Measurements from ENCODE around the gene FADS1. TPM values are rescaled to one million over a fixed set of nuclear protein-coding genes. Genes with fewer than 3 reads are reported as not detected.
A peak's percentile ranks its signal among the peaks of the same experiment; 100 is the strongest.

The FADS1 gene
- total RNA-seq, 2 experiments from 2014 or later = not detected

DNA sequence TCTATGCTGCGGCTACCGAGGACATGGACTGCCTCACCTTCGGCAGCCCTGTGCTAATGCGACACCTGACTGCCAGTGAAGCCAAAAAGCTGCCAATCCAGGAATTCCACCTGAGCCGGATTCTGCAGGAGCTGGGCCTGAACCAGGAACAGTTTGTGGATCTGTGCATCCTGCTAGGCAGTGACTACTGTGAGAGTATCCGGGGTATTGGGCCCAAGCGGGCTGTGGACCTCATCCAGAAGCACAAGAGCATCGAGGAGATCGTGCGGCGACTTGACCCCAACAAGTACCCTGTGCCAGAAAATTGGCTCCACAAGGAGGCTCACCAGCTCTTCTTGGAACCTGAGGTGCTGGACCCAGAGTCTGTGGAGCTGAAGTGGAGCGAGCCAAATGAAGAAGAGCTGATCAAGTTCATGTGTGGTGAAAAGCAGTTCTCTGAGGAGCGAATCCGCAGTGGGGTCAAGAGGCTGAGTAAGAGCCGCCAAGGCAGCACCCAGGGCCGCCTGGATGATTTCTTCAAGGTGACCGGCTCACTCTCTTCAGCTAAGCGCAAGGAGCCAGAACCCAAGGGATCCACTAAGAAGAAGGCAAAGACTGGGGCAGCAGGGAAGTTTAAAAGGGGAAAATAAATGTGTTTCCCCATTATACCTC is 20.8 kb downstream of the FADS1 start:
- no peak for TF ChIP-seq EZH2phosphoT487 (IDR thresholded peaks at IDR 0.05; ENCODE audit: borderline replicate concordance, low read depth, low read length)
- TF ChIP-seq, protein P1, sequence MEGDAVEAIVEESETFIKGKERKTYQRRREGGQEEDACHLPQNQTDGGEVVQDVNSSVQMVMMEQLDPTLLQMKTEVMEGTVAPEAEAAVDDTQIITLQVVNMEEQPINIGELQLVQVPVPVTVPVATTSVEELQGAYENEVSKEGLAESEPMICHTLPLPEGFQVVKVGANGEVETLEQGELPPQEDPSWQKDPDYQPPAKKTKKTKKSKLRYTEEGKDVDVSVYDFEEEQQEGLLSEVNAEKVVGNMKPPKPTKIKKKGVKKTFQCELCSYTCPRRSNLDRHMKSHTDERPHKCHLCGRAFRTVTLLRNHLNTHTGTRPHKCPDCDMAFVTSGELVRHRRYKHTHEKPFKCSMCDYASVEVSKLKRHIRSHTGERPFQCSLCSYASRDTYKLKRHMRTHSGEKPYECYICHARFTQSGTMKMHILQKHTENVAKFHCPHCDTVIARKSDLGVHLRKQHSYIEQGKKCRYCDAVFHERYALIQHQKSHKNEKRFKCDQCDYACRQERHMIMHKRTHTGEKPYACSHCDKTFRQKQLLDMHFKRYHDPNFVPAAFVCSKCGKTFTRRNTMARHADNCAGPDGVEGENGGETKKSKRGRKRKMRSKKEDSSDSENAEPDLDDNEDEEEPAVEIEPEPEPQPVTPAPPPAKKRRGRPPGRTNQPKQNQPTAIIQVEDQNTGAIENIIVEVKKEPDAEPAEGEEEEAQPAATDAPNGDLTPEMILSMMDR (conservative IDR thresholded peaks at IDR 0.05; ENCODE audit: low read length) = no peak
- Histone ChIP-seq H3K4me1 (ENCODE audit: insufficient read depth, low read length, poor library complexity, severe bottlenecking) (peaks cover 27% of the 10 kb centered on the region), H4K20me1 (ENCODE audit: insufficient read depth, low read length) (peaks cover 18% of the 10 kb centered on the region; the same call in 1 of the 2 replicates), H2AFZ (ENCODE audit: low read length) (no peak overlapping the region), H3K4me3 (ENCODE audit: low read depth, low read length, poor library complexity, severe bottlenecking) (no peak overlapping the region), H3K27ac (ENCODE audit: low read depth, low read length, poor library complexity, severe bottlenecking) (no peak overlapping the region), H3K36me3 (ENCODE audit: insufficient read depth, low read length) (peaks cover 69% of the 10 kb centered on the region), H3K79me2 (ENCODE audit: insufficient read depth, low read depth, low read length) (peaks cover 82% of the 10 kb centered on the region), H3K4me2 (ENCODE audit: low read length) (no peak overlapping the region), H3K9me3 (ENCODE audit: low read length) (no peaks in the 10 kb centered on the region), H3K9me2 (ENCODE audit: insufficient read depth, low read length) (no peaks in the 10 kb centered on the region)
- BruUV-seq (replicated peaks) = no TSS peak
- DNase-seq (ENCODE audit: low spot score) = no peak
- intact Hi-C loops (cut with micrococcal nuclease; ENCODE audit: unreplicated experiment) = loop anchor here (2.0 kb wide), 1 partner anchor 75 kb away; no protein-coding TSS in a partner anchor
- POLR2A ChIA-PET = interaction anchor here (1.3 to 2.3 kb wide), 3 partner anchors 24 to 83 kb away, joined by 3 to 8 read pairs (median 3); no protein-coding TSS in a partner anchor
- CTCF ChIA-PET (ENCODE audit: unreplicated experiment) = no interaction called here

DNA sequence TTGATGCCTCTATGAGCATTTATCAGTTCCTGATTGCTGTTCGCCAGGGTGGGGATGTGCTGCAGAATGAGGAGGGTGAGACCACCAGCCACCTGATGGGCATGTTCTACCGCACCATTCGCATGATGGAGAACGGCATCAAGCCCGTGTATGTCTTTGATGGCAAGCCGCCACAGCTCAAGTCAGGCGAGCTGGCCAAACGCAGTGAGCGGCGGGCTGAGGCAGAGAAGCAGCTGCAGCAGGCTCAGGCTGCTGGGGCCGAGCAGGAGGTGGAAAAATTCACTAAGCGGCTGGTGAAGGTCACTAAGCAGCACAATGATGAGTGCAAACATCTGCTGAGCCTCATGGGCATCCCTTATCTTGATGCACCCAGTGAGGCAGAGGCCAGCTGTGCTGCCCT is 21.3 kb downstream of the FADS1 start:
- TF ChIP-seq EZH2phosphoT487 (IDR thresholded peaks at IDR 0.05; ENCODE audit: borderline replicate concordance, low read depth, low read length) = no peak
- TF ChIP-seq, protein P1 (conservative IDR thresholded peaks at IDR 0.05; ENCODE audit: low read length) = no peak
- DNase-seq (ENCODE audit: low spot score) = no peak
- H3K9me3 ChIP-seq (ENCODE audit: low read length) = no peaks in the 10 kb centered on the region
- H3K4me3 ChIP-seq (ENCODE audit: low read depth, low read length, poor library complexity, severe bottlenecking) = no peak overlapping the region
- CTCF ChIA-PET (ENCODE audit: unreplicated experiment) = no interaction called here
- H3K4me1 ChIP-seq (ENCODE audit: insufficient read depth, low read length, poor library complexity, severe bottlenecking) = peaks cover 27% of the 10 kb centered on the region
- peak overlapping the region; percentile 84; the same call in 1 of the 2 replicates for H3K4me2 ChIP-seq (ENCODE audit: low read length)
- POLR2A ChIA-PET = interaction anchor here (1.5 kb wide), 1 partner anchor 38 kb away, joined by 3 read pairs; no protein-coding TSS in a partner anchor
- peaks cover 18% of the 10 kb centered on the region; the same call in 1 of the 2 replicates for H4K20me1 ChIP-seq (ENCODE audit: insufficient read depth, low read length)
- intact Hi-C loops (cut with micrococcal nuclease; ENCODE audit: unreplicated experiment) = no loop called here
- no TSS peak for BruUV-seq (replicated peaks)
- no peak overlapping the region for H2AFZ ChIP-seq (ENCODE audit: low read length)
- H3K9me2 ChIP-seq (ENCODE audit: insufficient read depth, low read length) = no peaks in the 10 kb centered on the region
- H3K27ac ChIP-seq (ENCODE audit: low read depth, low read length, poor library complexity, severe bottlenecking) = no peak overlapping the region
- H3K36me3 ChIP-seq (ENCODE audit: insufficient read depth, low read length) = peaks cover 68% of the 10 kb centered on the region
- peaks cover 86% of the 10 kb centered on the region for H3K79me2 ChIP-seq (ENCODE audit: insufficient read depth, low read depth, low read length)

DNA sequence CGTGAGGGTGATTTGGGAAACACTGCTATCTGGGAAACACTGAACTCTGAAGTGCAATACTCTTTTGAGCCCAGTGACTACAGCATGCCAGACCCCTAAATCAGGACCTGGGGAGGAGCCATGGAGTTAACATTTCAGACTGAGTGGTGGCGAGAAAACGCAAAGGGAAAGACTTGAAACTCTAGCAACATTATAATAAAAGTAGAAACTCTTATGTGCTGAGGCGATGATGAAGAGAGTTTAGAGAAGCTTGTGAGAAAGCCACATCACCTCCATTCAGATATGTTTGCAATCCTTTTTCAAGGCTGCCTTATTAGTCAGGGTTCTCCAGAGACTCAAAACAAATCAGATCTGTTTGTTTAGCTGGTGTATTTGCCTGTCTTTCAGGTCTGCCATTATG is 22.2 kb downstream of the FADS1 start:
- H3K79me2 ChIP-seq (ENCODE audit: insufficient read depth, low read depth, low read length) = peaks cover 83% of the 10 kb centered on the region

More for the DNA sequence above, 22.2 kb downstream of the FADS1 start:
- Histone ChIP-seq H3K4me2 (ENCODE audit: low read length) (peak overlapping the region; percentile 84), H3K9me3 (ENCODE audit: low read length) (no peaks in the 10 kb centered on the region), H3K4me1 (ENCODE audit: insufficient read depth, low read length, poor library complexity, severe bottlenecking) (peaks cover 27% of the 10 kb centered on the region), H2AFZ (ENCODE audit: low read length) (no peak overlapping the region), H4K20me1 (ENCODE audit: insufficient read depth, low read length) (peaks cover 16% of the 10 kb centered on the region; the same call in 1 of the 2 replicates), H3K36me3 (ENCODE audit: insufficient read depth, low read length) (peaks cover 68% of the 10 kb centered on the region), H3K9me2 (ENCODE audit: insufficient read depth, low read length) (no peaks in the 10 kb centered on the region), H3K4me3 (ENCODE audit: low read depth, low read length, poor library complexity, severe bottlenecking) (peak overlapping the region; percentile 45), H3K27ac (ENCODE audit: low read depth, low read length, poor library complexity, severe bottlenecking) (no peak overlapping the region)
- POLR2A ChIA-PET = interaction anchor here (0.6 to 1.5 kb wide), 2 partner anchors 39 to 50 kb away, joined by 3 read pairs; no protein-coding TSS in a partner anchor
- intact Hi-C loops (cut with micrococcal nuclease; ENCODE audit: unreplicated experiment) = no loop called here
- no peak for DNase-seq (ENCODE audit: low spot score)
- TF ChIP-seq EZH2phosphoT487 (IDR thresholded peaks at IDR 0.05; ENCODE audit: borderline replicate concordance, low read depth, low read length) = no peak
- TF ChIP-seq, protein P1 (conservative IDR thresholded peaks at IDR 0.05; ENCODE audit: low read length) = no peak
- no TSS peak for BruUV-seq (replicated peaks)
- CTCF ChIA-PET (ENCODE audit: unreplicated experiment) = no interaction called here

All from OCI-LY7 (cell line).